Smooth muscle cell (in vitro differentiated cells): ENCODE results near the gene LYRM2. TPM values are rescaled to one million over a fixed set of nuclear protein-coding genes. Genes with fewer than 3 reads are reported as not detected.
"Not testable (repeated sequence)": the region's sequence is repeated elsewhere in the genome, so short reads cannot be mapped to it uniquely, and the experiment has no call there.

Source experiments
- DNase-seq: peaks from one replicate; lab custom pipeline; 2025; ENCODE audit not compliant: unreplicated experiment; lab: John Stamatoyannopoulos, UW
- H2AFZ ChIP-seq: fragments of 200-600 bp; sonication (generic); 2 replicates; pipeline ENCODE4 v1.6.0; 2016; ENCODE audit warnings: antibody characterized with exemption, low read depth, mild to moderate bottlenecking
- H3F3A ChIP-seq: fragments of 200-600 bp; sonication (generic); 2 replicates; pipeline ENCODE4 v1.6.0; 2017; ENCODE audit warnings: antibody characterized with exemption, low read depth
- H3K27ac ChIP-seq: fragments of 200-600 bp; sonication (generic); 2 replicates; pipeline ENCODE4 v1.5.1; 2016; ENCODE audit warnings: low read depth, mild to moderate bottlenecking
- H3K27me3 ChIP-seq: fragments of 200-600 bp; sonication (generic); 2 replicates; pipeline ENCODE4 v1.6.1; 2016; ENCODE audit warnings: low read depth, mild to moderate bottlenecking
- H3K36me3 ChIP-seq: fragments of 200-600 bp; sonication (generic); 2 replicates; pipeline ENCODE4 v1.5.1; 2016; ENCODE audit warnings: low read depth
- H3K4me1 ChIP-seq: fragments of 200-600 bp; sonication (generic); 2 replicates; pipeline ENCODE4 v1.5.1; 2016; ENCODE audit warnings: low read depth
- H3K4me2 ChIP-seq: fragments of 200-600 bp; sonication (generic); 2 replicates; pipeline ENCODE4 v1.6.0; 2016; ENCODE audit warnings: mild to moderate bottlenecking
- H3K4me3 ChIP-seq: fragments of 200-600 bp; sonication (generic); 2 replicates; pipeline ENCODE4 v1.5.1; 2016; ENCODE audit warnings: mild to moderate bottlenecking
- H3K79me2 ChIP-seq: fragments of 200-600 bp; sonication (generic); 2 replicates; pipeline ENCODE4 v1.6.0; 2016; ENCODE audit warnings: low read depth, mild to moderate bottlenecking
- H3K9ac ChIP-seq: fragments of 200-600 bp; sonication (generic); 2 replicates; pipeline ENCODE4 v1.6.0; 2016; ENCODE audit warnings: low read depth
- H3K9me3 ChIP-seq: fragments of 200-600 bp; sonication (generic); replicated peaks from 2 replicates; pipeline ENCODE4 v1.5.1; 2016; ENCODE audit warnings: low read depth
- H4K20me1 ChIP-seq: fragments of 200-600 bp; sonication (generic); 2 replicates; pipeline ENCODE4 v1.6.0; 2016; ENCODE audit warnings: low read depth
- CTCF ChIP-seq: fragments of 200-600 bp; sonication (generic); IDR thresholded peaks from 2 replicates; pipeline ENCODE4 v1.5.1; 2017; ENCODE audit warnings: borderline replicate concordance, mild to moderate bottlenecking, antibody characterized with exemption; ENCODE audit not compliant: insufficient read depth, poor library complexity, severe bottlenecking
- WGBS: methylation state at CpG from one replicate; pipeline ENCODE4 v1.1.7; 2016; ENCODE audit warnings: low lambda C conversion rate; 5-methylcytosine and 5-hydroxymethylcytosine counted together
- polyA plus RNA-seq: library from polyadenylated mRNA; unstranded; fragments of >200 nt; fragmentation: Nextera tagmentation; extraction: Ambion mirVana; gene quantifications from 2 replicates; pipeline ENCODE4 v1.2.1, GENCODE V29; 2016
- total RNA-seq: library from RNA; depleted of rRNA; stranded (reverse); fragments of >200 nt; gene quantifications from 2 replicates; pipeline ENCODE4 v1.2.3, GENCODE V29; 2014

Gene LYRM2
- total and polyA plus RNA-seq, 2 experiments from 2014 or later, result 17.9 to 35.5 TPM

GRCh38 chr6:89643406-89643805 lies 4.9 kb upstream of the LYRM2 start:
- Histone ChIP-seq H2AFZ (no peak overlapping the region), H3K9me3 (no peaks in the 10 kb centered on the region), H3K9ac (no peak overlapping the region), H3K79me2 (no peaks in the 10 kb centered on the region), H3K27me3 (no peaks in the 10 kb centered on the region), H3F3A (no peaks in the 10 kb centered on the region), H3K4me3 (no peak overlapping the region), H3K4me1 (peaks cover 7% of the 10 kb centered on the region), H3K4me2 (no peak overlapping the region), H4K20me1 (no peaks in the 10 kb centered on the region), H3K36me3 (no peaks in the 10 kb centered on the region), H3K27ac (no peak overlapping the region)
- TF ChIP-seq CTCF, result no peak
- no peak for DNase-seq
- 93% methylated on average over 3 of the region's 3 CpGs for WGBS

- 92% methylated on average over 3 of the region's 3 CpGs for WGBS
- Histone ChIP-seq H3K79me2 (no peaks in the 10 kb centered on the region), H3K4me3 (no peak overlapping the region), H4K20me1 (no peaks in the 10 kb centered on the region), H3K9me3 (no peaks in the 10 kb centered on the region), H3K36me3 (no peaks in the 10 kb centered on the region), H3K27me3 (no peaks in the 10 kb centered on the region), H3F3A (no peaks in the 10 kb centered on the region), H3K27ac (no peak overlapping the region), H2AFZ (no peak overlapping the region), H3K9ac (no peak overlapping the region), H3K4me1 (peaks cover 8% of the 10 kb centered on the region), H3K4me2 (no peak overlapping the region)
- TF ChIP-seq CTCF, result no peak
- DNase-seq, result no peak
Observed at GRCh38 chr6:89642956-89643355, 4.4 kb upstream of the LYRM2 start.

GRCh38 chr6:89641581-89641980 lies 3.0 kb upstream of the LYRM2 start:
- not testable (repeated sequence) for H2AFZ ChIP-seq, H3K4me2 ChIP-seq, H3K27me3 ChIP-seq, H3K27ac ChIP-seq, H3K36me3 ChIP-seq, H3K4me3 ChIP-seq, H4K20me1 ChIP-seq, H3K9ac ChIP-seq, DNase-seq, H3F3A ChIP-seq, H3K79me2 ChIP-seq, H3K9me3 ChIP-seq
- peaks cover 15% of the 10 kb centered on the region for H3K4me1 ChIP-seq
- WGBS, result 98% methylated on average over 3 of the region's 3 CpGs

DNA sequence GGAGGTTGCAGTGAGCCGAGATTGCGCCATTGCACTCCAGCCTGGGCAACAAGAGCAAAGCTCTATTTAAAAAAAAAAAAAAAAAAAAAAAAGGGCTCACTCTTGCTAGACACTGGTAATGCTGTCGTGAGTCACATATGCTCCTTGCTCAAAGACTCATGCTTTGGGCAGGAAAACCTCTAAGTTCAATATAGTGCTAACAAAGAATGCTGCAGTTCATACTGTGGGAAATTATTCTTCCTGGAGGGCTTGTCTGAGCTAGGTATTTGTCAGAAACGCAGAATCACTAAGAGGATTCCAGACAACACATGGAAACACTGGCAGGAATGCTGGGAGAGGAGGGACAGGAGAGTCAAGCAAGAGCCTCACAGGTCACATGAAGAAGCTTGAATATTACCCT lies 2.3 kb upstream of the LYRM2 start:
- Histone ChIP-seq H3K27me3 (no peaks in the 10 kb centered on the region), H3K9me3 (no peaks in the 10 kb centered on the region), H4K20me1 (no peaks in the 10 kb centered on the region), H3K9ac (no peak overlapping the region), H3K4me2 (no peak overlapping the region), H3K79me2 (peaks cover 7% of the 10 kb centered on the region), H3K4me1 (peaks cover 15% of the 10 kb centered on the region), H3K36me3 (peaks cover 7% of the 10 kb centered on the region), H3F3A (no peaks in the 10 kb centered on the region), H3K27ac (peak overlapping the region; percentile 51), H3K4me3 (no peak overlapping the region), H2AFZ (no peak overlapping the region)
- no peak for TF ChIP-seq CTCF
- 81% methylated on average over 4 of the region's 4 CpGs for WGBS
- no peak for DNase-seq
